ENCODE results near the gene FNBP1. TPM values are rescaled to one million over a fixed set of nuclear protein-coding genes. Genes with fewer than 3 reads are reported as not detected.

The FNBP1 gene
- total and polyA plus RNA-seq, 10 of the 15 experiments (the other 5 are each of a cell fraction or from before 2014, with no cell fraction given): 64.5 to 353 (median 179) TPM

DNA sequence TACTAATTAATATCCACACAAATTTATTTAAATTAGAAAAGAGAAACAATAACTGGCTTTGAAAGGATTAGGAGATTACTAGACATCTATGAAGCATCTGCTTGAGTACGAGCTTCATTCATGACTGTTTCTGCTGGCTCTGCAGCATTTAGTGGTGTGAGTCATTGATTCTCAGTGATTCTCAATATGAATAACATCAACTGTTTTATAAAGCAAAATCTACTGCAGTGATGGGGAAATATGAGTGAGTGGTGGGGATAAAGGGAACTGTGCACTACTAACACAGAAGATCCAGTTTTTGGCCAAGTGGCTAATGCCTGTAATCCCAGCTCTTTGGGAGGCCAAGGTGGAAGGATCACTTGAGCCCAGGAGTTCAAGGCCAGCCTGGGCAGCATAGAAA lies 8.4 kb downstream of the FNBP1 start:
- in situ Hi-C loops (cut with MboI) (loop anchor here (25.0 kb wide), 1 partner anchor 1678 kb away; no protein-coding TSS in a partner anchor), intact Hi-C loops (cut with micrococcal nuclease; ENCODE audit: unreplicated experiment) (no loop called here)
- POLR2A ChIA-PET: interaction anchor here (0.5 to 12.8 kb wide), 14 partner anchors 8 to 229 kb away, joined by 3 to 247 read pairs (median 6); partner anchors contain the start of gene GPR107
- Histone ChIP-seq H3K79me2 (ENCODE audit: control insufficient read depth, insufficient read depth, low read length) (peaks cover 96% of the 10 kb centered on the region), H3K4me1 (ENCODE audit: control insufficient read depth, insufficient read depth, low read length) (peaks cover 52% of the 10 kb centered on the region), H3K27ac (ENCODE audit: control insufficient read depth, insufficient read depth) (peak overlapping the region; percentile 83), H3K4me3 (peak overlapping the region; percentile 61), H3K4me2 (ENCODE audit: control insufficient read depth, insufficient read depth) (peak overlapping the region; percentile 94), H3K36me3 (ENCODE audit: control insufficient read depth in 2 of 2, insufficient read depth in 2 of 2, low read length in 1 of 2) (peaks cover 1 to 22% of the 10 kb centered on the region in 2 experiments; a peak in 3 of 4 replicates), H3K9ac (ENCODE audit: control insufficient read depth, insufficient read depth, low read length) (peak overlapping the region; percentile 97), H2AFZ (ENCODE audit: control insufficient read depth, low read depth, low read length) (no peak overlapping the region), H3K27me3 (replicated peaks in 1 of 2; ENCODE audit: control insufficient read depth in 2 of 2, insufficient read depth in 2 of 2, low read length in 1 of 2) (no peaks in the 10 kb centered on the region), H4K20me1 (ENCODE audit: control insufficient read depth, insufficient read depth) (peaks cover 3% of the 10 kb centered on the region), H3K9me3 (replicated peaks; ENCODE audit: control insufficient read depth, insufficient read depth, low read length) (no peaks in the 10 kb centered on the region)
- FAIRE-seq (no peak), ATAC-seq (peak; percentile 3), DNase-seq (ENCODE audit: low read depth, low spot score) (no peak)
- no TSS peak for BruUV-seq (replicated peaks)
- no peak for TF ChIP-seq BACH1 (IDR thresholded peaks at IDR 0.05; ENCODE audit: borderline replicate concordance)
- TF ChIP-seq SMAD1 (IDR thresholded peaks at IDR 0.05; ENCODE audit: low read depth, partially characterized antibody): no peak
- TF ChIP-seq NFIC (IDR thresholded peaks at IDR 0.05; ENCODE audit: low read depth, low read length): peak; percentile 42; the same call in 1 of the 2 replicates
- TF ChIP-seq SREBF2 (IDR thresholded peaks at IDR 0.05; ENCODE audit: low read length): no peak
- peak; percentile 79 for TF ChIP-seq JUNB (IDR thresholded peaks at IDR 0.05)
- no peak for TF ChIP-seq BMI1 (IDR thresholded peaks at IDR 0.05; ENCODE audit: borderline replicate concordance)
- TF ChIP-seq BCL11A (IDR thresholded peaks at IDR 0.05; ENCODE audit: low read depth, low read length): no peak
- no peak for TF ChIP-seq RFX5 (IDR thresholded peaks at IDR 0.05; ENCODE audit: low read depth, low read length)
- TF ChIP-seq SPI1 (IDR thresholded peaks at IDR 0.05; ENCODE audit: borderline replicate concordance, insufficient read depth, low read depth, low read length): peak; percentile 2; the same call in 1 of the 2 replicates
- no peak for TF ChIP-seq ZNF274 (IDR thresholded peaks at IDR 0.05; ENCODE audit: insufficient read depth, insufficient read length)
- no peak for TF ChIP-seq MYC (IDR thresholded peaks at IDR 0.05; ENCODE audit: insufficient read depth, insufficient read length, insufficient replicate concordance, low read length, severe bottlenecking)
- no peak for TF ChIP-seq RB1 (IDR thresholded peaks at IDR 0.05; ENCODE audit: borderline replicate concordance)
- WGBS (ENCODE audit: insufficient coverage, insufficient replicate concordance, low lambda C conversion rate, missing lambda C conversion rate): 0% methylated on average over 1 of the region's 1 CpG
- SMC1A ChIA-PET (ENCODE audit: uncharacterized antibody, unreplicated experiment): interaction anchor here (0.8 to 28.7 kb wide), 11 partner anchors 11 to 150 kb away, joined by 3 to 763 read pairs (median 4); no protein-coding TSS in a partner anchor
- RAD21 ChIA-PET (ENCODE audit: unreplicated experiment): interaction anchor here (0.7 to 13.2 kb wide), 13 partner anchors 9 to 146 kb away, joined by 3 to 254 read pairs (median 6); partner anchors contain the start of gene GPR107
- CTCF ChIA-PET: interaction anchor here (0.7 to 1.9 kb wide), 8 partner anchors 8 to 44 kb away, joined by 3 to 7 read pairs (median 5); no protein-coding TSS in a partner anchor
